HepG2 (cell line): Measurements from ENCODE around the gene ZBTB34. TPM values are rescaled to one million over a fixed set of nuclear protein-coding genes. Genes with fewer than 3 reads are reported as not detected.

ENCODE experiments used
- CBFB ChIP-seq: sonication (generic); formaldehyde crosslinking; IDR thresholded peaks from 2 replicates; pipeline ENCODE4 v1.4.0; 2020; ENCODE audit warnings: missing genetic modification reagents
- CBX1 ChIP-seq: IDR thresholded peaks from one replicate; pipeline ENCODE4 v1.6.1; 2016; ENCODE audit warnings: antibody characterized with exemption, low read depth
- CEBPB ChIP-seq: IDR thresholded peaks from 2 replicates; pipeline ENCODE4 v1.6.1; 2011; ENCODE audit warnings: low read depth, low read length, improper control_type of control experiment, borderline replicate concordance
- ELF3 ChIP-seq: IDR thresholded peaks from 2 replicates; pipeline ENCODE4 v1.6.1; 2016; ENCODE audit warnings: missing genetic modification reagents, missing compliant biosample characterization
- FOXM1 ChIP-seq: sonication (generic); formaldehyde crosslinking; IDR thresholded peaks from 2 replicates; pipeline ENCODE4 v1.5.0; 2020; ENCODE audit warnings: missing genetic modification reagents
- HINFP ChIP-seq: sonication (generic); formaldehyde crosslinking; IDR thresholded peaks from 2 replicates; pipeline ENCODE4 v1.4.0; 2020; ENCODE audit warnings: low read depth, mild to moderate bottlenecking, missing genetic modification reagents
- HNRNPK ChIP-seq: fragments of 200-400 bp; formaldehyde crosslinking; IDR thresholded peaks from 2 replicates; pipeline ENCODE4 v1.6.1; 2018; ENCODE audit warnings: low read length, low read depth, moderate library complexity, mild to moderate bottlenecking; ENCODE audit not compliant: poor library complexity, severe bottlenecking
- KDM2A ChIP-seq: sonication (generic); formaldehyde crosslinking; IDR thresholded peaks from 2 replicates; pipeline ENCODE4 v1.4.0; 2020; ENCODE audit warnings: low read depth, missing genetic modification reagents, borderline replicate concordance
- NFKBIZ ChIP-seq: IDR thresholded peaks from 2 replicates; pipeline ENCODE4 v1.6.1; 2018; ENCODE audit warnings: missing genetic modification reagents, missing compliant biosample characterization
- NR2F2 ChIP-seq: IDR thresholded peaks from 2 replicates; pipeline ENCODE4 v1.6.1; 2012; ENCODE audit warnings: low read depth, inconsistent platforms, borderline replicate concordance
- NR2F6 ChIP-seq, 2 experiments: IDR thresholded peaks; 2 replicates each; pipeline ENCODE4 v1.6.1; 2016; ENCODE audit warnings: antibody characterized with exemption in 1 of 2, mild to moderate bottlenecking in 1 of 2
- POLR2G ChIP-seq: fragments of 200-400 bp; formaldehyde crosslinking; IDR thresholded peaks from 2 replicates; pipeline ENCODE4 v1.6.1; 2018; ENCODE audit warnings: mild to moderate bottlenecking, low read depth, low read length, moderate library complexity
- SIN3A ChIP-seq: IDR thresholded peaks from 2 replicates; pipeline ENCODE4 v1.6.1; 2011; ENCODE audit warnings: low read depth, mild to moderate bottlenecking, control low read depth, low read length, borderline replicate concordance
- SRF ChIP-seq: IDR thresholded peaks from 2 replicates; pipeline ENCODE4 v1.6.1; 2011; ENCODE audit warnings: mild to moderate bottlenecking, low read depth, low read length, moderate library complexity
- TFDP1 ChIP-seq: IDR thresholded peaks from 2 replicates; pipeline ENCODE4 v1.6.1; 2016; ENCODE audit warnings: missing compliant biosample characterization, missing genetic modification reagents, borderline replicate concordance
- U2AF1 ChIP-seq: fragments of 200-400 bp; formaldehyde crosslinking; optimal IDR thresholded peaks from 2 replicates; pipeline ENCODE3; 2017; ENCODE audit warnings: mild to moderate bottlenecking, low read depth, low read length
- ZGPAT ChIP-seq: IDR thresholded peaks from 2 replicates; pipeline ENCODE4 v1.6.1; 2016; ENCODE audit warnings: mild to moderate bottlenecking
- ZNF280D ChIP-seq: sonication (generic); formaldehyde crosslinking; IDR thresholded peaks from 2 replicates; pipeline ENCODE4 v1.5.1; 2020; ENCODE audit warnings: mild to moderate bottlenecking, missing genetic modification reagents
- ZNF354B ChIP-seq: sonication (generic); formaldehyde crosslinking; IDR thresholded peaks from 2 replicates; pipeline ENCODE4 v1.8.0; 2022; ENCODE audit warnings: mild to moderate bottlenecking, missing genetic modification reagents
- ZNF446 ChIP-seq: sonication (generic); formaldehyde crosslinking; IDR thresholded peaks from 2 replicates; pipeline ENCODE4 v1.5.0; 2020; ENCODE audit warnings: mild to moderate bottlenecking, missing genetic modification reagents
- ZNF704 ChIP-seq: sonication (generic); formaldehyde crosslinking; IDR thresholded peaks from 2 replicates; pipeline ENCODE4 v1.8.1; 2023; ENCODE audit warnings: mild to moderate bottlenecking, inconsistent platforms, moderate library complexity, missing genetic modification reagents, borderline replicate concordance
- ZNF792 ChIP-seq: IDR thresholded peaks from 2 replicates; pipeline ENCODE4 v1.6.1; 2016
- polyA plus RNA-seq, 8 experiments: library from polyadenylated mRNA; depleted of rRNA in 3 of 8; stranded (reverse) in 7 of 8; unstranded in 1 of 8; fragments of >200 nt; fragmentation: Illumina TruSeq in 4 of 8; extraction: Trizol in 4 of 8; gene quantifications; 2 replicates each; pipeline versions ENCODE4 v1.2.1 to v1.2.3, GENCODE V29; 2011 to 2016; ENCODE audit warnings: low read depth in 4 of 8, missing spikeins in 1 of 8, mixed read lengths in 1 of 8; ENCODE audit not compliant: insufficient read depth in 1 of 8
- total RNA-seq, 5 experiments: library from RNA; depleted of rRNA; stranded (reverse); fragments of >200 nt; fragmentation: Illumina TruSeq; extraction: Trizol; gene quantifications; 2 replicates each; pipeline ENCODE4 v1.2.3, GENCODE V29; 2016; ENCODE audit warnings: low read depth in 1 of 5

Gene ZBTB34
- total and polyA plus RNA-seq, 2 of the 13 experiments (the other 11 are each of a cell fraction or from before 2014, with no cell fraction given) = 5.9 to 8.7 TPM

- TF ChIP-seq ZNF280D (CRISPR knock-in tag) (no peak), ZNF354B (CRISPR knock-in tag) (no peak), NR2F2 (no peak), ZNF792 (no peak), SRF (no peak), HINFP (CRISPR knock-in tag) (no peak), ZGPAT (CRISPR knock-in tag) (no peak), CEBPB (no peak), POLR2G (no peak), FOXM1 (CRISPR knock-in tag) (no peak), ELF3 (CRISPR knock-in tag) (no peak), CBFB (CRISPR knock-in tag) (no peak), NR2F6 (IDR thresholded peaks at IDR 0.05) (no peak), NR2F6 (CRISPR knock-in tag; IDR thresholded peaks at IDR 0.05) (no peak), TFDP1 (CRISPR knock-in tag) (no peak; the same call in 1 of the 2 replicates), KDM2A (peak; percentile 49; the same call in 1 of the 2 replicates), NFKBIZ (CRISPR knock-in tag) (no peak), SIN3A (no peak), U2AF1 (no peak), HNRNPK (no peak), ZNF704 (no peak), ZNF446 (CRISPR knock-in tag) (no peak), CBX1 (no peak)
Measured at GRCh38 chr9:126914458-126915280, 54.2 kb downstream of the ZBTB34 start, which contains the start of gene RALGPS1 (continued).
